Activated naive CD4-positive, alpha-beta T cell (primary cell): ENCODE results near the gene IFT20.

ENCODE experiments used
- DNase-seq, 4 experiments: peaks; one replicate each; lab custom pipeline; 2025; lab: John Stamatoyannopoulos, UW

Gene IFT20, protein sequence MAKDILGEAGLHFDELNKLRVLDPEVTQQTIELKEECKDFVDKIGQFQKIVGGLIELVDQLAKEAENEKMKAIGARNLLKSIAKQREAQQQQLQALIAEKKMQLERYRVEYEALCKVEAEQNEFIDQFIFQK

DNA sequence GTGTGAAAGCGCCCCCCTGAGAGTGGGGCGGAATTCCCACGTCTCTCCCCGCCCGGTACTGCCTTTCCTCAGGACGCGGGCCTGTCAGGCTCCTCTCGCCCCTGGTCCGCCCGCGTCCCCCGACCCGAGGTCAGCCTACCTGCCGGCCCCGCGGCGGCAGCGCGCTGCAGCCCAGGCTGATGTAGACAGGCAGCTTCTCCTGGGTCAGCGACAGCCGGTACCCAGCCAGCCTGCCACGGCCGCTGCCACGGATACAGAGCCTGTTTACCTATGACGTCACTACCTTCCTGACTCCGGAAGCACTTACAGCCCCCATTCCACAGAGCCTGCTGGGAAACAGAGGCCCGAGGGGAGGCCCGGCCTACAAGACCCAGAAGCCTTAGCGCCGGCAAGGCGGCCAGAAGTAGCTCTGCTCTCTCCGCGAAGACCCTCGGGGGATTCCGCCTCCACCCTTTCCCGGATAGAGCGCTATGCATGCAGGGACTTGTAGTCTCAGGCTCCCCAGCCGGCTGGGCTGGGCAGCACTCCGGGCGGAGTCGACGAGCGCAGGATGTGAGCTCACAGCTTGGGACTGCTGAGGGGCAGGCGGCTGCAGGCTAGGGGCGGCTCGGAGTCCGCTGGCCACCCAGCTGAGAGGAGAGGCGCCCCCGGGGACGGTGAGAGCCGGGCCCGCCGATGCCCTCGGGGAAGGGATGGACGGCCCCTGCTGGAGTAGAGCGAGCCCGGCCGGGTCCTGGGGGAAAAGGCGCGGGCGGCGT lies at the start of gene IFT20, which contains the start of gene TNFAIP1:
IFT20 (minus strand) TSS at position 272 of the 758 bp plus-strand sequence. CDS start 3,487 bp downstream, outside the sequence.
TNFAIP1 (plus strand) TSS at position 561 of the 758 bp plus-strand sequence. CDS start 3,761 bp downstream, outside the sequence.
- DNase-seq: peak; percentile 82 to 96 (median 94)

DNA sequence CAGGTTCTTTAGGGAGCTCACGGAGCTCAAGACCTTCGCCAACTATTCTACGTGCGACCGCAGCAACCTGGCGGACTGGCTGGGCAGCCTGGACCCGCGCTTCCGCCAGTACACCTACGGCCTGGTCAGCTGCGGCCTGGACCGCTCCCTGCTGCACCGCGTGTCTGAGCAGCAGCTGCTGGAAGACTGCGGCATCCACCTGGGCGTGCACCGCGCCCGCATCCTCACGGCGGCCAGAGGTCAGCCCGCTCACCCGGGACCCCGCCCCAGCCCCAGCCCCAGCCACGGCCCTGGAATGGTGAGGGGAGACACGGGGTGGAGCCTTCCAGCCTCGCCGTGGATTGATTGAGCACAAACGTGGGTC lies 49.7 kb upstream of the IFT20 start:
- DNase-seq: no peak

DNA sequence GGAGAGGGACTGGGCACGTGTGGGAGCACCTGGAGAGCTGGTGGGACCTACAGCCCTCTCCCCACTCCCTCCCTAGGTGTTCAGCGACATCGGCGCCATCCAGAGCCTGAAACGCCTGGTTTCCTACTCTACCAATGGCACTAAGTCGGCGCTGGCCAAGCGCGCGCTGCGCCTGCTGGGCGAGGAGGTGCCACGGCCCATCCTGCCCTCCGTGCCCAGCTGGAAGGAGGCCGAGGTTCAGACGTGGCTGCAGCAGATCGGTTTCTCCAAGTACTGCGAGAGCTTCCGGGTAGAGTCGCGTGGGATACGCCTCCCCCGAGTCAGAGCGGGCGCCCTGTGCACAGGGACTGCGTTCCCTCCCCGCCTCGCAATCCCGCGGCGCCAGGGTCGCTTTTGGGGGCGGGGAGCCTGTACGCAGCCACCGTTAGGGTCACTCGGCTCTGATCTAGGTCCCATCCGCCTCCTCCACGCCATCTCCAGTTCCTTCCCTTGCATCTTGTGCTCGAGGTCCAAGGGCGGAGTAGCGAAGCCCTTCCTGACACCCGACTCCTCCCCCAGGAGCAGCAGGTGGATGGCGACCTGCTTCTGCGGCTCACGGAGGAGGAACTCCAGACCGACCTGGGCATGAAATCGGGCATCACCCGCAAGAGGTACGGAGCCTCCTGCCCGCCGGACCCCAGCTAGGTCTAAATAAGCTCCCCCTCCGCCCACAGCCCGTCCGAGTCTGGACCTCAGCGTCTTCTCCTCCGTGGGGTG lies 49.2 kb upstream of the IFT20 start:
- peak in 3 of 4 experiments; percentile 36 to 50 (median 50) for DNase-seq

DNA sequence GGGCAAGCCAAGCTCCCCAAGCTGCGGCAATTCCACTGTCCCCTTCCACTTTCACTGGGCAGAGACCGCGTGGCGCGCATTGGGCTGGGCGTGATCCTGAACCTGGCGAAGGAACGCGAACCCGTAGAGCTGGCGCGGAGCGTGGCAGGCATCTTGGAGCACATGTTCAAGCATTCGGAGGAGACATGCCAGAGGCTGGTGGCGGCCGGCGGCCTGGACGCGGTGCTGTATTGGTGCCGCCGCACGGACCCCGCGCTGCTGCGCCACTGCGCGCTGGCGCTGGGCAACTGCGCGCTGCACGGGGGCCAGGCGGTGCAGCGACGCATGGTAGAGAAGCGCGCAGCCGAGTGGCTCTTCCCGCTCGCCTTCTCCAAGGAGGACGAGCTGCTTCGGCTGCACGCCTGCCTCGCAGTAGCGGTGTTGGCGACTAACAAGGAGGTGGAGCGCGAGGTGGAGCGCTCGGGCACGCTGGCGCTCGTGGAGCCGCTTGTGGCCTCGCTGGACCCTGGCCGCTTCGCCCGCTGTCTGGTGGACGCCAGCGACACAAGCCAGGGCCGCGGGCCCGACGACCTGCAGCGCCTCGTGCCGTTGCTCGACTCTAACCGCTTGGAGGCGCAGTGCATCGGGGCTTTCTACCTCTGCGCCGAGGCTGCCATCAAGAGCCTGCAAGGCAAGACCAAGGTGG lies 46.0 kb upstream of the IFT20 start:
- no peak for DNase-seq

DNA sequence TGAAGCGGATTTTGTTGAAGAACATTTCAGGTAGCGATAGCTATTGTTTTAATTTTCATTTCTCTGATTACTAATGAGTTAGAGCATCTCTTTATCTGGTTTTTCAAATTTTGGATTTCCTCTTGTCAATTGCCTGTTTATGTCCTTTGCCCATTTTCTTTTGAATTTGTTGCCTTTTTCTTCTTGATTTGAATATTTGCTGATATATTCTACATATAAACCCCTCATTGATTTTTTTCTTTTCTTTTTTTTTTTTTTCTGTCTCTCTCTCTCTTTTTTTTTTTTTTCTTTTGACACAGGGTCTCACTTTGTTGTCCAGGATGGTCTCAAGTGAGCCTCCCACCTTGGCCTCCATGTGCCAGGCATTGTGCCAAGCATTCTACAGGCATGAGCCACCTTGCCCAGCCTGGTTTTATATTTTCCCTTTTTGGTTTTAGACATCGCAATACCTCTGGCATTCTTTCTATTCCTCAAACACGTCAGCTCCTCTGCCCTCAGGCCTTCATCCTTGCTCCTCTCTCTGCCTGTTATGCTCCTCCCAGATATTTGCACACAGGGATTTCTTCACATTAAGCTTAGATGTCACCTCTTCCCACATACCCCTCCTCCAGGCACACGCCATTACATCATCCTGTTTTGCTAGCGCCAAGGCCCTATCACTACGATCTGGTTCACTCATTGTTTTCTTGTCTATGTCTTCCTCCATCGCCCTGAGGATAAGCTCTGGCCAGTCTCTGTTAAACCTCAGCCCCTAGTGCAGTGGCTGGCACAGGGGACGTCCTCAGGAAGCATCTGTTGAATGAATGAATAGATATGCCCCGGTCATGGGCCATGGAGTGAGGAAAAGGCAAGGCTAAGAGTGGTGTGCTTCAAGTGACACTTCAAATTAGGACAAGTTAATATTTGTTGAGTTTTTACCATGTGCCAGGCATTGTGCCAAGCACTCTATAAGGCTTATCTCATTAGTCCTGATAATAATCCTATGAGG lies 44.8 kb upstream of the IFT20 start:
- no peak for DNase-seq

DNA sequence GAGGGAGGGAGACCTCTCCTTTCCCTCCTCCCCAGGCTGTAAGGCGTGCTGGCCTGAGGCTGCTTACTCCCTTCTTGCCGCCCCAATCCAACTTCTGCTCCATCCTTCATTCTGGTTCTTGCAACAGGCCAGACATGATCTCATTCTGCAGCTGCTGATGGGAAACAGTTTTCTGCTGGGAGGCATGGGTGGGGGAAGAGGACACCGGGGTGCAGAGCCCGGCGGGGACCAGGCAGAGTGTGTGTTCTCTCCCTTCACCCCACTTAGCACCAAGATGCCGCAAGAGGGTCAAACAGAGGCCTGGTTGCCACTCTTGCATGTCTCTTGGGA lies 37.6 kb upstream of the IFT20 start:
- DNase-seq: no peak

DNA sequence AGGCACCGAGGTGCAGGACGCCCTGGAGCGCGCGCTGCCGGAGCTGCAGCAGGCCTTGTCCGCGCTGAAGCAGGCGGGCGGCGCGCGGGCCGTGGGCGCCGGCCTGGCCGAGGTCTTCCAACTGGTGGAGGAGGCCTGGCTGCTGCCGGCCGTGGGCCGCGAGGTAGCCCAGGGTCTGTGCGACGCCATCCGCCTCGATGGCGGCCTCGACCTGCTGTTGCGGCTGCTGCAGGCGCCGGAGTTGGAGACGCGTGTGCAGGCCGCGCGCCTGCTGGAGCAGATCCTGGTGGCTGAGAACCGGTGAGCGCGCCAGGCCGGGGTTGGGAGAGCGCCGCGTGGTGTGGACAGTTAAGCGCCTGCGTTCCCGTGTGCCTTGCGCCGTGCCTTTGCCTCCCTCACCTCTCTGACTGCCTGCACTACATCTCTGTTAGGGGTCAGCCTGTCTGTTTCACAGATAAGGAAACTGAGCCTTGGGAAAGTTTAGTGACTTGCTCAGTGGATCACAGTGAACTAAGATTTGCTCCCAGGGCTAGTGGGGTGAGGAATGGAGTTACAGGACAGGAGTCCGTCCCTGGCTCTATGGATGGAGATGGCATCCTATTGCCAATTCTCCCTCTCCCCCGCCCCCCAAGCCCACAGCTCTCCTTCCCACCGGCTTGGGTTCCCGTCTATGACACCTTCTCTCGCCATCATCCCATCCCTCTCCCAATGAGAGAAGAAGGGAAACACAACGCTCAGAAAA lies 37.1 kb upstream of the IFT20 start:
- peak in 1 of 4 experiments; percentile 11 for DNase-seq

DNA sequence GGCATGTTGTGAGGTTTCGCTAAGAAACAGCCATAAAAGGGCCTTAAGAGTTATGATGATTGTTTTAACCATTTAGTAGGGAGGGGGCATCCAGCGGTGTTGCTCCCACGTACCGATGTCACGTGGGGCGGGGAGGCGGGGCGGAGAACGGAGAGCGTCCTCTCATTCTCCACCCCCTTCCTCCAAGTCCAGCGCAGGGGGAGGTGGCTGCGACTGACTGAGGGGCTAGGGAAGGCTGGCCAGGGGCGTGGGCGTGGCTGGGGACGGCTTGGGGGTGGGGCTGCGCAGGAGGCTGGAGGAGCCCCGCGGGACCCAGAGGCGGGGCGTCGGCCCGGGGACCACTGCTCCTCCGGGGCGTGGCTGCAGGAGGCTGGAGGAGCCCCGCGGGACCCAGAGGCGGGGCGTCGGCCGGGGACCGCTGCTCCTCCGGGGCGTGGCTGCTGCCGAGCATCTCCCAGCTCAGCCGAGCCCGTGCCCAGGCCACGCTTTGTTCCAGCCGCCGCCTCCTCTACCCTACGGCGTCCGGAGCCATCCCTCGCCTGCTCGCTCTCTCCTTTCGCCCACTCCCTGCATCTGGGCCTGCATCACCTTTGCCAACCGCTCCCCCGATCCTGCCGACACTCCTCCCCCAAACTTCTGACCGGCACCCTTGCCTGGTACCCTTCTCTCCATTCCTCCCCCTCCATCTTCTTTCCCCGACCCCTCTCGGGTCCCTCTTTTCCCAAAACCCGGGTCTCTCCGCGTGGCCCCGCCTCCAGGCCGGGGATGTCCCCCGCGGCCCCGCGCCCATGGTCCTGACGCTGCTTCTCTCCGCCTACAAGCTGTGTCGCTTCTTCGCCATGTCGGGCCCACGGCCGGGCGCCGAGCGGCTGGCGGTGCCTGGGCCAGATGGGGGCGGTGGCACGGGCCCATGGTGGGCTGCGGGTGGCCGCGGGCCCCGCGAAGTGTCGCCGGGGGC lies 36.3 kb upstream of the IFT20 start, which contains the start of gene SARM1:
SARM1 (plus strand) TSS at position 450 of the 958 bp plus-strand sequence; CDS start at position 789, 339 bp downstream.
- peak; percentile 44 to 75 (median 54) for DNase-seq

DNA sequence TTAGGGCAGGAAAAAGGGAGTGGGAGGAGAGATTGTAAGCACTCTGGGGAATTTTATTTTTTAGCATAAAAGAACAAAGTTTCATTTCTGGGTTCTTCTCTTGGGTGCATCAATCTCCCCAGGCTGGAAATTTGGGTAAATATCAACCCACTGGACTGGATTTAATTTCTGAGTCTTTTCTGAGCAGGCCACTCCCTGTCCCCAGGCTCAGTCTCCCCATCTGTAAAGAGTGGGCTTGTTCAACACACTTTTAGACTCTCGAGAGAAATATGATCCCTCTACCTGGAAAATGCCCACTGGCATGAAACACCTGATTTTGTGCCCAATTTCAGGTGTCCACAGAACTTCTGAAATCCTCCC lies 35.5 kb upstream of the IFT20 start:
- DNase-seq: no peak

DNA sequence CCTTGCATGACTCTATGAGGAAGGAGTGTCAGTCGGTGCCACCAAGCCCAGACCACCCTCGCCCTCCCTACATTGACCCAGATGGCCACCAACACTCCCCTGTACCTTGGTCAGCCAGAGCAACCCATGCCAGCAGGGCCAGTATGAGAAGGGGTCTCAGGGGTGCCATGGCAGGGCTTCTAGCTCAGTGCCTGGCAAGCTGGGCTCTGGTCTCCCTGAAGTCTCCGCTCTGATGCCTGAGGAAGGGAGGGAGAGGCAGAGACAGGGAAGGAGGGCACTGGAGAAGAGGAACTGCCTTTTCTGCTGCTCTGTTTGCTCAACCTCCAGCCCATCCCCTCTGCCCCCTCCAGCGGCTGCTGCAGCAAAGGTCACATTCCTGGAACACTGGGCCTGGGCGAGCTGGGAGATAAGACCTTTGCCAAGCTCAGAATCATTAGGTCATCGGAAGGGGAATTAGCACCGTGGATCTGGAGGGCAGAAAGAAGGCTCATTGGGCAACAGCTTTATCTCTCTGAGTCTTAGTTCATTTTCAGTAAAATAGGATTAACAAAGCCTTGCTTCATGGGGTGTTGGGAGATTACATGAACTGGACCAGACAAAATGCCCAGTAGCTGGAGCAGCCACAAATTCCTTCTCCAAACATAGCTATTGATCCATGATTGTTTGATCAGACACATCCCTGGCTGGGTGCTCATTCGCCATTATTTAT lies 34.9 kb upstream of the IFT20 start, which contains the start of gene VTN:
VTN (minus strand) TSS at position 273 of the 709 bp plus-strand sequence; CDS start at position 169, 104 bp downstream.
- DNase-seq: no peak

DNA sequence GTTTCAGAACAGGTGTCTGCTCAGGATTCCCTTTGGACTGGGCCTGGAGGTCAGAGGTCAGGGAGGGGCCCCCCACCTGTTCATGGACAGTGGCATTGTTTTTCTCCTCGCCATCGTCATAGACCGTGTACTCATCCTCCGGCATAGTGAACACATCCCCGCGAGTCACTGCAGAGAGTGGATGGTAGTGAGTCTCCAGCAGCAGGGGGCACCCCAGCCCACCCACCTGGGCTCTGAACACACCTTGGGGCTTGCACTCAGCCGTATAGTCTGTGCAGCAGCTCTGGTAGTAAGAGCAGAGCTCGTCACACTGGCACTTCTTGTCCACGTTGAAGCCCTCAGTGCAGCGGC lies 34.4 kb upstream of the IFT20 start:
- DNase-seq: peak in 1 of 4 experiments; percentile 6

DNA sequence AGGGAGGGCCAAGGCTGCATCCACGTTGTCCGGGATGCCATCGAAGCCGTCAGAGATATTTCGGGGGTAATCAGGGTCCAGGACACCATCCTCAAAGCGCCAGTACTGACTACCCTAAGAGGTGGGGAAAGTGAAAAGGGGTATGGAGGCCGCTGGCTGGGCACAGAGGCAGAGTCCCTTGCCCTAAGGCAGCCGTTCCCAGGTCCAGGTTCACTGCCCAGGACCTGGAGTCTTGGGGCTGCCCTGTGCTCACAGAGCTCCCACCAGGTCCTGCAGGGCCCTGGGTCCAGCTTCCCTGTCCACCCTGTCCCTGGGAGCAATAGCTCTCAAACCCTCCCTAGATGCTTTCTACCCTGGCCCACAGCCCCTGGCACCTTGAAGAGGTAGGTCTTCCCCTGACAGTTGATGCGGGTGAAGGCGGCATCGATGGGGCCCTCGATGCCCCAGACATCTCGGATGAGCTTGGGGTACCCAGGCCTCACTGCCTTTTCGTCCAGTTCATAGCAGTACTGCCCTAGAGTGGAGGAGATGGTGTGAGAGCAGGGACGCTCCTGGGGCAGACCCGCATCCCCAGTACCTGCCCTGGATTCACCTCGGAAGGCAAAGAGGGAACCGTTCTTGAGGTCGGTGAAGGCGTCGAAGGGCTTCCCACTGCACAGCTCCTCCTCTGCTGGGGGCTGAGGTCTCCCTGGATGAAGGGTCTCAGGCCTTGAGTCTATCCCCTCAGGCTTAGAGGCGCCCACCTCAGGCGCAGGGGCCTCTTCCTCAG lies 33.8 kb upstream of the IFT20 start:
- DNase-seq: no peak

DNA sequence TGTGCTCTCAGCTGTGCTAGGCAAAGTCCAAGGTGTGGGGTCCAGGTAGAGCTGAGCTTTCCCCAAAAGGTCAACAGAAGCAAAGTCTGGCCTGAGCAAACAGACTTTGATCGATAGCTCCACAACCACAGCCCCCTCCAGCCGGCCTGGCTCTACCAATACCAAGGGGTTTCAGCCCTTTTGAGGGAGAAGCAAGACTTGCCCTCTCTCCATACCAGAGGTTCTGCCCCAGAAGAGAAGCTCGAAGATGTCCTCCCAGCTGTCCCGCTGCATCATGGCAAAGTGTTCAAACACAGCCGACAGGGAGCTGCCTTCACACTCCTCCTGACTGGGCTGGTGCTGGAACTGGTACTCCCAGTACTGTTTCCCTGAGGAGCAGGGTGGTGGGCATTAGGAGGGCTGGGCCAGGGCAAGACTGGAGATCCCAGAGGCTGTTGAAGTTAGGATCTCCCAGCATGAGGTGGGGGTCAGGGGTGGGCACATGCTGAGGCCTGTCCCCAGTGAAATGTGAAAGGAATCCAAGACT lies 33.1 kb upstream of the IFT20 start:
- no peak for DNase-seq

DNA sequence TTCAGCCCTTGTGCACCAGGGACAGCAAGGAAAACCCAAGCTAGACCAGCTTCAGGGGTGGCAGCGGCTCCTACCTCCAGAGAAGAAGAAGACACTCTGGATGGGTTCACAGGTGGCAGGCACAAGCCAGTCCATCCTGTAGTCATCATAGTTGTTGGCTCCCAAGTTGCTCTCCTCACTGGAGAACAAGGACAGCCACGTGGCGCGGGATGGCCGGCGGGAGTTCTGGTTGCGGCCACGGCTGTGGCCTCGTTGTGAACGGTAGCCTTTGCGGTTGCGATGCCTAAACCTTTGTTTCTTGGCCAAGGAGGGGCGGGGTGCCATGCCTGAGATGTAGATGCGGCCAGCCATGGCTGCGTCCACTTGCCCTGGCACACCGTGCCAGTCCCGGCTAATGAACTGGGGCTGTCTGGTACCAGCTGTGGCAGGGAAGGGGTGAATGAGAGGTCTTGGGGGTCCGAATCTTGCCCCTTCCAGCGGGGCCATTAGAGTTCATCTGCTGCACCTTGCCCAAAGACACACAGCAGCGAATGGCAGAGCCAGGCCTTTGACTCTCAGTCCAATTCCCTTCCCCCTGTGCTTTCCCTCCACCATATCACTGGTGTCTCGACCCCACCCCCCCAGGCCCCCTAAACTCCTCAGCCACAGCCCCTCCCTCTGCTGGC lies 32.5 kb upstream of the IFT20 start:
- DNase-seq: no peak

DNA sequence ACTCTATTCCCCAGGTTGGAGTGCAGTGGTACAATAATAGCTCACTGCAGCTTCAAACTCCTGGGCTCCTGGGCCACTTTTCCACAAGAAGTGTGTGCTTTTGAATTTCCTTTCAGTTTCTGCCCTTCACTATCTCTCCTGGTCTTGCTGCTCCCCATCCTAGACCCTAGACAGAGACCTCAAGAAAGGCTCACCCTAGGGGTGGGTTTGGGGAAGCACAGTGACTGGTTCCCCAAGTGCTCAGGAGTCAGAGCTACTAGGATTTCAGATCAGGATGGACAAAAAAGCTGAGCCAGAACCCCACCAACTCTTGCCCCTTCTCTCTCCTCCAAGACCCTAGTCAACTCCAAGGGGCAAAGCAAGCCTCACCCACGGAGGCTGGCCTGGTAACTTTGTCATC lies 31.3 kb upstream of the IFT20 start:
- DNase-seq: no peak

DNA sequence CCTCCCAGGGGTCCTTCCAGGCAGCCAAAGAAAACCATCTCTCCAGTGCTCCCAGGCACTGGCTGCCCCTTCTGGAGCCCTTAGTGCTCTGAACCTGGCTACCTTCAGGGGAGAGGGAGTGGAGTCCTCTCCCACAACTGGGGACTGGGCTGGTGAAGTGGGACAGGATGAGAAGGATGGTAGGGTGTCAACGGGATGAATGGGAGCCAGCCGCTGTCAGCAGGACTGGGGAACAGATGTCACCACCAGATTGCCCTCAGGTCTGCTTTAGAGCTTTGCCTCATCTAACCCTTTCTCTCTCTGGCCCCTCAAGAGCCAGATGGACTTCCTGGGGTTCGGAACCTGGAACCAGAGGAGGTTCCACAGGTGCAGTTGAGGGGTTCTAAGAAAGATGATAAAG lies 30.2 kb upstream of the IFT20 start:
- DNase-seq: no peak
